H1 (cell line): ENCODE measurements around the gene UTP3. TPM values are rescaled to one million over a fixed set of nuclear protein-coding genes. Genes with fewer than 3 reads are reported as not detected.
"Not testable (repeated sequence)": the region's sequence is repeated elsewhere in the genome, so short reads cannot be mapped to it uniquely, and the experiment has no call there.

Experiments used
- CTCF ChIA-PET: fragments of 300-600 bp; sonication (Branson Sonifier 250); formaldehyde crosslinking; loops from one replicate; lab custom pipeline; 2021; ENCODE audit not compliant: partially characterized antibody; lab: Charles Lee
- POLR2A ChIA-PET: fragments of 300-600 bp; sonication (Branson Sonifier 250); formaldehyde crosslinking; loops from one replicate; lab custom pipeline; 2021; ENCODE audit warnings: inconsistent platforms; ENCODE audit not compliant: partially characterized antibody; lab: Charles Lee
- DNase-seq, 2 experiments: peaks; one replicate each; pipeline versions ENCODE4 v3.0.0 to v3.0.0-alpha.2; 2010 to 2022; ENCODE audit warnings: low spot score in 2 of 2, low read depth in 1 of 2, mixed read lengths in 1 of 2
- FAIRE-seq: peaks from 2 replicates; lab custom pipeline; 2011; peaks lifted over from hg19 to GRCh38; lab: Jason Lieb, UNC
- H2AFZ ChIP-seq: 2 replicates; pipeline ENCODE4 v1.8.1; 2012; ENCODE audit warnings: low read length, inconsistent platforms
- H2AK5ac ChIP-seq: 2 replicates; pipeline ENCODE4 v1.6.1; 2013; ENCODE audit warnings: low read depth, low read length
- H2BK120ac ChIP-seq: replicated peaks from 2 replicates; pipeline ENCODE3; 2013; ENCODE audit warnings: low read depth, low read length, inconsistent platforms
- H2BK12ac ChIP-seq: 2 replicates; pipeline ENCODE4 v1.6.1; 2013; ENCODE audit warnings: low read depth, low read length
- H2BK15ac ChIP-seq: 2 replicates; pipeline ENCODE4 v1.6.1; 2013; ENCODE audit warnings: low read length
- H2BK20ac ChIP-seq: 2 replicates; pipeline ENCODE4 v1.6.1; 2013; ENCODE audit warnings: low read length
- H2BK5ac ChIP-seq: 2 replicates; pipeline ENCODE4 v1.6.1; 2013; ENCODE audit warnings: low read depth, low read length
- H3K14ac ChIP-seq: 2 replicates; pipeline ENCODE4 v1.6.1; 2013; ENCODE audit warnings: inconsistent platforms; ENCODE audit not compliant: insufficient read length
- H3K18ac ChIP-seq: 2 replicates; pipeline ENCODE4 v1.6.1; 2013; ENCODE audit warnings: low read length; ENCODE audit errors: extremely low read depth
- H3K23ac ChIP-seq: 2 replicates; pipeline ENCODE4 v1.6.1; 2013; ENCODE audit warnings: inconsistent platforms; ENCODE audit not compliant: insufficient read length
- H3K23me2 ChIP-seq: 2 replicates; pipeline ENCODE4 v1.6.1; 2013; ENCODE audit warnings: low read depth, low read length
- H3K27ac ChIP-seq: 2 replicates; pipeline ENCODE4 v1.6.1; 2011; ENCODE audit warnings: low read depth, low read length, inconsistent platforms
- H3K27me3 ChIP-seq, 4 experiments: replicated peaks in 1 of 4; 1 replicate in 1 of 4; 2 replicates in 3 of 4; pipeline versions ENCODE4 v1.6.1 to v1.8.1; 2011 to 2013; ENCODE audit warnings: low read length in 3 of 4, mild to moderate bottlenecking in 3 of 4, inconsistent platforms in 2 of 4, mixed read lengths in 2 of 4, moderate library complexity in 1 of 4; ENCODE audit not compliant: control insufficient read depth in 3 of 4, insufficient read depth in 3 of 4; ENCODE audit errors: extremely low read depth in 1 of 4
- H3K36me3 ChIP-seq, 4 experiments: 2 replicates each; pipeline versions ENCODE4 v1.6.1 to v1.8.1; 2011 to 2013; ENCODE audit warnings: mild to moderate bottlenecking in 4 of 4, low read length in 3 of 4, moderate library complexity in 2 of 4, control low read depth in 1 of 4, inconsistent platforms in 1 of 4; ENCODE audit not compliant: insufficient read depth in 4 of 4, control insufficient read depth in 2 of 4
- H3K4ac ChIP-seq: replicated peaks from 2 replicates; pipeline ENCODE3; 2013; ENCODE audit warnings: low read length, low read depth, mixed read lengths, inconsistent platforms; ENCODE audit not compliant: insufficient read length
- H3K4me1 ChIP-seq, 4 experiments: replicated peaks in 1 of 4; 1 replicate in 1 of 4; 2 replicates in 3 of 4; pipeline versions ENCODE4 v1.6.1 to v1.8.1; 2011 to 2013; ENCODE audit warnings: low read length in 3 of 4, inconsistent platforms in 2 of 4, mixed read lengths in 1 of 4; ENCODE audit not compliant: insufficient read depth in 4 of 4, control insufficient read depth in 3 of 4
- H3K4me2 ChIP-seq, 2 experiments: 2 replicates each; pipeline versions ENCODE4 v1.6.1 to v1.8.1; 2011 to 2013; ENCODE audit warnings: low read depth in 2 of 2, low read length in 2 of 2, control low read depth in 1 of 2, inconsistent platforms in 1 of 2, mild to moderate bottlenecking in 1 of 2; ENCODE audit not compliant: insufficient read depth in 1 of 2
- H3K4me3 ChIP-seq, 4 experiments: fragments of 200-600, 300-600 bp in 1 of 4; sonication (generic), shearing (Covaris generic), sonication (Bioruptor Twin) in 1 of 4; 2 replicates each; pipeline versions ENCODE4 v1.5.1 to v1.8.1; 2011 to 2016; ENCODE audit warnings: low read length in 4 of 4, low read depth in 3 of 4, control low read depth in 2 of 4, inconsistent platforms in 2 of 4, mild to moderate bottlenecking in 2 of 4, mixed read lengths in 1 of 4, moderate library complexity in 1 of 4; ENCODE audit not compliant: insufficient read depth in 2 of 4; ENCODE audit errors: extremely low read depth in 1 of 4
- H3K56ac ChIP-seq: replicated peaks from 2 replicates; pipeline ENCODE3; 2013; ENCODE audit warnings: low read depth, mild to moderate bottlenecking, mixed read lengths, low read length, inconsistent platforms; ENCODE audit not compliant: insufficient read length
- H3K79me1 ChIP-seq: 2 replicates; pipeline ENCODE4 v1.6.1; 2013; ENCODE audit warnings: low read depth, low read length, control low read depth
- H3K79me2 ChIP-seq, 2 experiments: 2 replicates each; pipeline versions ENCODE4 v1.6.1 to v1.8.1; 2012 to 2013; ENCODE audit warnings: low read length in 2 of 2, mild to moderate bottlenecking in 2 of 2, inconsistent platforms in 1 of 2; ENCODE audit not compliant: insufficient read depth in 2 of 2, control insufficient read depth in 1 of 2
- H3K9ac ChIP-seq, 4 experiments: replicated peaks in 1 of 4; 1 replicate in 1 of 4; 2 replicates in 3 of 4; pipeline versions ENCODE4 v1.6.1 to v1.8.1; 2011 to 2013; ENCODE audit warnings: low read depth in 3 of 4, low read length in 3 of 4, control low read depth in 2 of 4, mild to moderate bottlenecking in 2 of 4, moderate library complexity in 2 of 4, inconsistent platforms in 1 of 4; ENCODE audit errors: extremely low read depth in 1 of 4
- H3K9me3 ChIP-seq, 2 experiments: 2 replicates each; pipeline versions ENCODE4 v1.6.1 to v1.8.1; 2012 to 2013; ENCODE audit warnings: mild to moderate bottlenecking in 2 of 2, moderate library complexity in 2 of 2, control low read depth in 1 of 2, inconsistent platforms in 1 of 2, low read depth in 1 of 2, low read length in 1 of 2, mixed read lengths in 1 of 2; ENCODE audit not compliant: insufficient read depth in 2 of 2
- H4K20me1 ChIP-seq, 2 experiments: replicated peaks in 1 of 2; 2 replicates each; pipeline versions ENCODE3 to v1.8.1; 2011 to 2013; ENCODE audit warnings: inconsistent platforms in 2 of 2, low read length in 2 of 2, mild to moderate bottlenecking in 1 of 2; ENCODE audit not compliant: insufficient read depth in 2 of 2, control insufficient read depth in 1 of 2
- H4K5ac ChIP-seq: 2 replicates; pipeline ENCODE4 v1.6.1; 2013; ENCODE audit warnings: low read length, low read depth, mixed read lengths, inconsistent platforms; ENCODE audit not compliant: insufficient read length
- H4K8ac ChIP-seq: 2 replicates; pipeline ENCODE4 v1.8.0; 2013; ENCODE audit warnings: mild to moderate bottlenecking, moderate library complexity, low read length, inconsistent platforms; ENCODE audit not compliant: insufficient read depth; ENCODE audit errors: extremely low read depth
- H4K91ac ChIP-seq: replicated peaks from 2 replicates; pipeline ENCODE3; 2013; ENCODE audit warnings: low read length, mixed read lengths, inconsistent platforms; ENCODE audit not compliant: insufficient read length
- WGBS, 2 experiments: shearing (Covaris generic) in 1 of 2; methylation state at CpG; one replicate each; pipeline versions ENCODE4 v1.1.6 to v1.1.7; 2013 to 2015; ENCODE audit warnings: low lambda C conversion rate in 2 of 2, mixed read lengths in 2 of 2, inconsistent platforms in 1 of 2, low coverage in 1 of 2, missing lambda C conversion rate in 1 of 2; ENCODE audit not compliant: insufficient replicate concordance in 2 of 2, insufficient coverage in 1 of 2, insufficient read length in 1 of 2; ENCODE audit errors: extremely low coverage in 1 of 2, missing lambda C conversion rate in 1 of 2; 5-methylcytosine and 5-hydroxymethylcytosine counted together
- polyA plus RNA-seq, 7 experiments: library from polyadenylated mRNA; depleted of rRNA in 3 of 7; stranded (reverse) in 5 of 7; unstranded in 2 of 7; fragments of >200 nt in 5 of 7; fragments of 200-250 nt in 2 of 7; gene quantifications; 1 replicate in 5 of 7; 2 replicates in 1 of 7; 4 replicates in 1 of 7; pipeline versions ENCODE4 v1.2.1 to v1.2.3, GENCODE V29; 2011 to 2013; ENCODE audit warnings: missing spikeins in 2 of 7, mixed read lengths in 2 of 7
- total RNA-seq: library from RNA; stranded (reverse); fragmentation: NEBNext Ultra II Directional; extraction: Animal tissue kit (Norgen Biotek cat#: 25700); gene quantifications from 2 replicates; pipeline ENCODE4 v1.2.1, GENCODE V29; 2021

Gene UTP3
- total and polyA plus RNA-seq, 2 of the 8 experiments (the other 6 are each of a cell fraction or from before 2014, with no cell fraction given): 11.2 to 51.3 TPM

DNA sequence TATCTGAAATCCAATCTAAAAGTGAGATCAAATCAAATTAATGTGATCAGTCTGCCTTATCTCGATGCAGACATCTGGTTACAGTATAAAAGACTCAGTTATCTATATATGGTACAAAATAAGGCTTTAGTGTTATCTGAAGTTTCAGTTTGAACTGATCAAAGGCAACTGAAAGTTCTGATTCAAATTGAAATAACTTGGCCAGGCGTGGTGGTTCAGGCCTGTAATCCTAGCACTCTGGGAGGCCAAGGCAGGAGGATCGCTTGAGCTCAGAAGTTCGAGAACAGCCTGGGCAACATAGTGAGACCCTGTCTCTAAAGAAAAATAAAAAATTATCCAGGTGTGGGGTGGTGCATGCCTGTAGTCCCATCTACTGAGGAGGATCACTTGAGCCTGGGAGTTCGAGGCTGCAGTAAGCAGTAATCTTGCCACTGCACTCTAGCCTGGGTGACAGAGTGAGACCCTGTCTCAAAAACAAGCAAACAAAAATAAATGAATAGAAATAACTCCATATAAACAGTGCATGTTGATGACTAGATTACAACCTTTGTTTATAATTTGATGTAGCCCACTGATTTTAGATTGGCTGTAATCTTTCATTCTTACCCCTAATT lies 26.9 kb upstream of the UTP3 start:
- POLR2A ChIA-PET, H3K4me2 ChIP-seq, H3K79me2 ChIP-seq, H2AK5ac ChIP-seq, H3K79me1 ChIP-seq, H4K8ac ChIP-seq, H2BK15ac ChIP-seq, H3K4ac ChIP-seq, H4K5ac ChIP-seq, H4K91ac ChIP-seq, H3K56ac ChIP-seq, H3K23ac ChIP-seq, H2BK120ac ChIP-seq, H2BK20ac ChIP-seq, H3K23me2 ChIP-seq, H3K4me3 ChIP-seq, FAIRE-seq, H2BK5ac ChIP-seq, DNase-seq, H3K18ac ChIP-seq, H4K20me1 ChIP-seq, H3K27me3 ChIP-seq, H3K9ac ChIP-seq, H3K9me3 ChIP-seq, H3K14ac ChIP-seq, H3K4me1 ChIP-seq, H3K27ac ChIP-seq, H2BK12ac ChIP-seq, H3K36me3 ChIP-seq: not testable (repeated sequence)
- WGBS, 2 experiments: 91% methylated on average over 5 of the region's 5 CpGs; no CpG with 5 or more reads in 1 of the 2 experiments
- CTCF ChIA-PET: interaction anchor here (0.9 kb wide), 1 partner anchor 455 kb away, joined by 3 read pairs; no protein-coding TSS in a partner anchor
- H2AFZ ChIP-seq: 0 out of 2 replicates have a peak overlapping the region, but pooled peaks have one; percentile 41
